SKM-1 (cell line): ENCODE data around the gene ERO1B.
"Not testable (repeated sequence)": the region's sequence is repeated elsewhere in the genome, so short reads cannot be mapped to it uniquely, and the experiment has no call there.

Experiments used
- DNase-seq: peaks from one replicate; lab custom pipeline; 2025; ENCODE audit not compliant: unreplicated experiment; lab: John Stamatoyannopoulos, UW

The ERO1B gene

GRCh38 chr1:236188084-236188483 lies 93.7 kb downstream of the ERO1B start:
- DNase-seq: not testable (repeated sequence)

GRCh38 chr1:236186471-236186870 lies 95.3 kb downstream of the ERO1B start:
- DNase-seq: not testable (repeated sequence)

DNA sequence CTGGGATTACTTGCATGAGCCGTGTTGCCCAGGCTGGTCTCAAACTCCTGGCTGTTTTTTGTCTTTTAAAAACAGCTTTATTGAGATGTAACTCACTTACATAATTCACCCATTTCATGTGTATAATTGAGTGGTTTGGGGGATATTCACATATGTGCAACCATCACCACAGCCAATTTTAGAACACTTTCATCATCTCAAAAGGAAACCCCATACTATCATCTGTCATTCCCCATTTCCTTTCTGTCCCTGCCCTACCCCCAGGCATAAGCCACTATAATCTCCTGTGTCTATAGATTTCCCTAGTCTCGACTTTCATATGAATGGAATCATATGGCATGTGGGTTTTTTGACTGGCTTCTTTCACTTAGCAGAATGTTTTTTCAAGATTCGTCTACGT lies 96.1 kb downstream of the ERO1B start:
- peak; percentile 77 for DNase-seq

- no peak for DNase-seq
These were observed 100.7 kb downstream of the ERO1B start for GRCh38 chr1:236181059-236181458.

DNA sequence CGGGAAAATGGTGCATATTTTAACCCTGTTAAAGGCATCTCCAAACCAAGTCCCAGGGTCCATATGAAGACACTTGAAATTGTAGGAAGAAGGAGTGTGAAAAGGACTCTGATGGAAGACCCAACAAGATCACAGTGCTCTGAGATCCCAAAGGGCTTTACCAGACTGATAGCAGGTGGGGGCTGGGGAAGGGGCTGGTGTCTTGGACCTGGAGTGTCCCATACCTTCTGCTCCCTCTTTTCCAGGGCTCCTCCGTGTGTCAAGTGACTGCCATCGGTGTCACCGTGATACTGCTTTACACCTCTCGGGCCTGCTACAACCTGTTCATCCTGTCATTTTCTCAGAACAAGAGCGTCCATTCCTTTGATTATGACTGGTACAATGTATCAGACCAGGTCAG lies 102.1 kb downstream of the ERO1B start:
- no peak for DNase-seq

DNA sequence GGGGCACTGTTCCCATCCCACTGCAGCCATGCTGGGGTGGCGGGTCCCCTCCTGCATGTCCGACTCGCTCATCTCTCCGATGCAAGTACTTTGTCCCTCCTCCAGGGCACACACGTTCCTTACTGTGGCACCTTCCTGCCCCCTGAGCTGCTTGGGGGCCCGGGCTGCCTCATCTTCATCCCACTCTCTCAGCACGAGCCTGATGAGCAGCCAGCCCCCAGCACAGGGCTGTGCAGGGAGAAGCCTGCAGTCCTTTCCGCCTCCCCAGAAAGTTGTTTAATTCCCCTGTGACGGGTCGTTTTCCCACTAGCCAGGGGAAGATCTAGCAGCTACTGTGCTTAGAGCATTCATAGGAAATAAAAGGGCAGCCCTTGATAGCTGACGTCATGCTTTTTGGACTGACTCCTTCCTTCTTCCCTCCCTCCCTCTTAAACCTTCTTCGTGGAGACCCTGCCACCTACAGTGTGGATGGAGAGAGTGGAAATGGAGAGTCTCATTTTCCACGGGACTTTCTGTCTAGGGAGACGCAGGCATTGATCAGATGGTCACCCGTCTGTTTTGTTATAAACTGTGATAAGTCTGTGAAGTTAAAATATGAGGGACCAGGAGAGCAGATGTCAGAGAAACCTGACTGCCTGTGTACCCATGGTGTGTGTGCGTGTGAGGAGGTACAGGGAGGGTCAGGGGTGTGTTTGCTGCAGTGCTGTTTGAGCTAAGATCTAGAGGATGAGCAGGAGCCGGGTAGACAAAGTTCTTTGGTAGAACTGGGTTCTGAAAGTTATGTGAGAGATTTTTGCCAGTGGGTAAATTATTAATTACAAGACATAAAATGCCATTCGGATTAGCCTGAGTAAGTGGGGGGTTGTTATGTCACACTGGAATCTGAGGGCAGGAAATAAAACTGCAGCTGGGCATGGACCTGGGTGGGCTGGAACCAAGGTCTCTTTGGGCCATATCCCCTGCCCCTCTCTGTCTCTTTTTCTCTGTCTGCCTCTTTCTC lies 105.1 kb downstream of the ERO1B start:
- no peak for DNase-seq

DNA sequence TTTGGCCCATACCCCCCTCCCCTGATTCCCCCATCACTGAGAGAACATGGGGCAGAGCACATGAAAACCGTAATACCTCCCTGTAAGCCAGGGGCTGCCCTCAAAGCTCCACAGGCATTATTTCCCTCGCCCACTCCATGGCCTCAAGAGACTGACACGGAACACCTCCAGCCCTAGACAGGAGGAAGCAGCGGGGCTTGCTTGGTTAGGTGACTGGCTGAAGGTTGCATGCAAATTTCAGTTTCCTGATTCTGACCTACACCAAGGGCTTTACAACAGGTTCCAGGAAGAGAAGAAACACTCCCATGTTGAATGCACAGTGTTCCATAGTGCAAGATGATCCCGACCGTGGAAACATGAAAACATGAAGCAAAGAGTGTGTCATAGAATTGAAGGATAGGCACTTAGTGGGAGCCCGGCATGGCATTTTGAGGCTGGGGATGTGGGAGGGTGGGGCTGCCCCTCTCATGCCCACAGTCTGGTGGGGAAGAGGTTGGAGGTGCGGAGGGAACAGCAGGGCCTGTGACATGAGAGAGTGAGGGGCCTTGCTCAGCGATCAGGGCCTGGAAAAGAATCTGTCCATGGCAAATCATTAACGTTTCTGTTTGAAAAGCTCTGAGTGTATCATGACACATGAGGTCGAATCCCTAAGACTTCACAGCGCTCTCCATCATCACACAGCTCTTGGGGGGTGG lies 106.0 kb downstream of the ERO1B start:
- DNase-seq: no peak

DNA sequence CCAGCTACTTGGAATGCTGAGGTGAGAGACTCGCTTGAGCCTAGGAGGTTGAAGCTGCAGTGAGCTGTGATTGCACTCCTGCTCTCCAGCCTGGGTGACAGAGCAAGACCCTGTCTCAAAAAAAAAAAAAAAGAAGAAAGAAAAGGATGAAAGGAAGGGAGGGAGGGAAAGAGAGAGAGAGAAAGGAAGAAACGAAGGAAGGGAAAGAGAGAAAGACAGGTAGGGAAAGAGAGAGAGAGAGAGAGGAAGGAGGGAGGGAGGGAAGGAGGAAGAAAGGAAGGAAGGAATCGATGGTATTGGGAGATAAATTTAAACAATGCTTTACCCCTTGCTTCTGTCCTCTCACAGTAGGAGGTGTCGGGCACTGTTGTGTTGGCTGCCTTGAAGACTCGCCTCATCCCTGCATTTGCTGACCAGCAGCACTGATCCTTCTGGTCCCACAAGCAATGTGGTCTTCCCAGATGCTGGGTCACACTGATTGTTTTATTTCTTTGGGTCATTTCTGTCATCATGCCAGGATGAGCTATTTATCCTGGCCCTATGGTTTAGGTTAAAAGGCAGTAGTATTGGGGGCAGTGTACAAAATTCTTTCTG lies 108.5 kb downstream of the ERO1B start:
- no peak for DNase-seq

- no peak for DNase-seq
These were observed 109.6 kb downstream of the ERO1B start for GRCh38 chr1:236172041-236172579.

DNA sequence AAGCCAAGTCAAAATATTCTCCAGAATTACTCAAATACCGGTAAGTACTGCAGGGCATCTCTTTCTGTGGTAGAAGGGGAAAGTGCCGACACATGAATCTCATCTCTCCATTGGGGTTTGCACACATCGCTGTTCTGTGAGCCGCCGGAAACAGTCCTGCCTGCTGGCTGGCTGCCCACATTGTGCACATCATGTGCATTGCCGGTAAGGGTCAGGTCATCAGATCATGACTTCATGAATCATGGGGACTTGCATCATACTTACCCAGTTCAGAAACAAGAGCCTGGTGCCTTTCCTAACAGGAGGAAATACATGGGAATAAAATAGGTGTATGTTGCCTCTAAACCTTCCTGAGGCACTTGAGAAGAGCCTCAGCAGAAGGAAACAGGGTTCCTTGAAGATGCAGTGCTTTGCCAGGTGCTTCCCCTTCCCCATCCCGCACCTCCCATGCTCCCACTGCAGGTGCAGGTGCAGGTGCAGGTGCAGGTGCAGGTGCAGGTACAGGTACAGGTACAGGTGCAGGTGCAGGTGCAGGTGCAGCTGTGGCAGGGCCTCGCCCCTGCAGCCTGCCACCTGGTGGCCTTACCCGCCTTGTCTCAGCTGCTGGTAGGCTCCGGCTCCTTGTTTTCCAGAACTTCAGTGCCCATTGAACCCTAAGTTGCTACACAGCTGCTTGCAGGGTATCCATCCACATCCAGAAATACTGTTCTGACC lies 112.9 kb downstream of the ERO1B start:
- no peak for DNase-seq

DNA sequence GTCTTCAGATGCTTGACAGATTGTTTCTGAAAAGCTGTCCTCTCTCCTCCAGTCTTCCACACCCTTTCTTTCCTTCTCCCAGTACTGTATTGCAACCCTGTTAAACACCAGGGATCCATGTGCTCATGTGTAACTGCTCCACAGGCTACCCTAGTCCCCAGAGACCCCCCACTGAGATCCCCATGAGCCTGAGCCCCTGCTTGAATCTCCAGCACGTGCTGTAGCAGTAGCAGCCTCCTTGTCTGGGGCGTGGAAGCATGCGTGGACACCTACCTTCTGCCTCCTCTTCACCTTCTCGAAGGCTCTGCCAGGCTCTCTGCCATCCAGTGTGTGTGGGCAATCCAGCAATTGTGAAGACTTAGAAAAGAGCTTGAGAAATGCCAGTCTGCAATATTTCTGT lies 114.2 kb downstream of the ERO1B start:
- DNase-seq: no peak

DNA sequence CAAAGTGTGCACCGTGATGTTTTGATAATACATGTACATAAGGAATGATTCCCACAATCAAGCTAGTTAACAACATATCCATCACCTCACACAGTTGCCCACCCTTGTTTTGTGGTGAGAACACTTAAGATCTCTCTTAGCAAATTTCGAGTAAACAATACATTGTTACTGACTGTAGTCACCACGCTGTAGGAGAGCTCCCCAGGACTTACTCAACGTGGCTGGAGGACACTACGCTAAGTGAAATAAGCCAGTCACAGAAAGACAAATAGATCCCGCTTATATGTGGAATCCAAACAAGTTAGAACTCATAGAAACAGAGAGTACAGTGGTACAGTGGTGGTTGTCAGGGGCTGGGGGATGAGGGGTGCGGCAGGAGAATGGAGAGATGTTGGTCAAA lies 114.6 kb downstream of the ERO1B start:
- no peak for DNase-seq

GRCh38 chr1:236166041-236166440 lies 115.7 kb downstream of the ERO1B start:
- DNase-seq: no peak
